Peyer's patch (tissue), 4 donors: ENCODE data around the gene MCM8. TPM values are rescaled to one million over a fixed set of nuclear protein-coding genes. Genes with fewer than 3 reads are reported as not detected.

Experiments used
- DNase-seq, 3 donors: peaks; one replicate each; pipeline ENCODE4 v3.0.0-alpha.2; 2017 to 2019
- H3K27ac ChIP-seq, 4 donors: fragments of 200-600 bp; sonication (generic); one replicate each; pipeline ENCODE4 v1.5.1; 2016 to 2019
- H3K27me3 ChIP-seq, 2 donors: fragments of 200-600 bp; sonication (generic); one replicate each; pipeline ENCODE4 v1.5.1; 2019
- H3K36me3 ChIP-seq, 3 donors: fragments of 200-600 bp; sonication (generic); one replicate each; pipeline ENCODE4 v1.5.1; 2016 to 2019
- H3K4me1 ChIP-seq, 4 donors: fragments of 200-600 bp; sonication (generic); one replicate each; pipeline ENCODE4 v1.5.1; 2016 to 2019
- H3K4me3 ChIP-seq, 4 donors: fragments of 200-600 bp; sonication (generic); 1 replicate in 3 of 4; 2 replicates in 1 of 4; pipeline ENCODE4 v1.5.1; 2016 to 2019; ENCODE audit warnings: mild to moderate bottlenecking in 1 of 4
- H3K9me3 ChIP-seq, 4 donors: fragments of 200-600 bp; sonication (generic); one replicate each; pipeline ENCODE4 v1.5.1; 2016 to 2019; ENCODE audit warnings: mild to moderate bottlenecking in 1 of 4
- CTCF ChIP-seq, 6 experiments: fragments of 450-650 bp in 4 of 6; fragments of 200-600 bp in 2 of 6; sonication (generic) in 1 of 6; IDR thresholded peaks; one replicate each; pipeline ENCODE4 v1.5.1; 2017 to 2019; ENCODE audit warnings: antibody characterized with exemption in 6 of 6, mild to moderate bottlenecking in 3 of 6, moderate library complexity in 1 of 6
- POLR2A ChIP-seq, 2 donors: fragments of 450-650 bp; IDR thresholded peaks; one replicate each; pipeline ENCODE4 v1.5.1; 2017; ENCODE audit warnings: antibody characterized with exemption in 2 of 2, mild to moderate bottlenecking in 2 of 2, moderate library complexity in 2 of 2
- total RNA-seq, 4 donors: library from RNA; depleted of rRNA; stranded (reverse); fragments of >200 nt; gene quantifications; one replicate each; pipeline ENCODE4 v1.1.0, GENCODE V29; 2016

The MCM8 gene
- total RNA-seq, 4 donors from 2014 or later: 5.8 to 25.6 (median 6.2) TPM

GRCh38 chr20:5933802-5934436, 16.5 kb upstream of the MCM8 start:
- Histone ChIP-seq H3K27ac (no peak overlapping the region), H3K27me3 (no peaks in the 10 kb centered on the region), H3K4me3 (no peak overlapping the region), H3K4me1 (no peaks in the 10 kb centered on the region), H3K9me3 (no peaks in the 10 kb centered on the region), H3K36me3 (peaks cover 0 to 16% (median 0%) of the 10 kb centered on the region in 3 donors)
- no peak for TF ChIP-seq POLR2A (IDR thresholded peaks at IDR 0.05)
- TF ChIP-seq CTCF (IDR thresholded peaks at IDR 0.05): peak in 3 of 6 experiments; percentile 13 to 24 (median 17)
- no peak for DNase-seq

GRCh38 chr20:5935384-5935783, 15.1 kb upstream of the MCM8 start:
- H3K27ac ChIP-seq: no peak overlapping the region
- H3K36me3 ChIP-seq: peaks cover 0 to 26% (median 0%) of the 10 kb centered on the region in 3 donors
- H3K4me3 ChIP-seq: no peak overlapping the region
- H3K9me3 ChIP-seq: no peaks in the 10 kb centered on the region
- H3K4me1 ChIP-seq: no peaks in the 10 kb centered on the region
- TF ChIP-seq CTCF (IDR thresholded peaks at IDR 0.05): no peak
- TF ChIP-seq POLR2A (IDR thresholded peaks at IDR 0.05): no peak
- H3K27me3 ChIP-seq: no peaks in the 10 kb centered on the region
- no peak for DNase-seq

- H3K4me3 ChIP-seq: no peak overlapping the region
- no peaks in the 10 kb centered on the region for H3K9me3 ChIP-seq
- DNase-seq: no peak
- H3K27ac ChIP-seq: no peak overlapping the region
- H3K27me3 ChIP-seq: no peaks in the 10 kb centered on the region
- H3K4me1 ChIP-seq: no peaks in the 10 kb centered on the region
- H3K36me3 ChIP-seq: peaks cover 0 to 35% (median 0%) of the 10 kb centered on the region in 3 donors
- TF ChIP-seq POLR2A (IDR thresholded peaks at IDR 0.05) (no peak), CTCF (IDR thresholded peaks at IDR 0.05) (no peak)
Observed at GRCh38 chr20:5936238-5936637, 14.2 kb upstream of the MCM8 start.

- Histone ChIP-seq H3K36me3 (peaks cover 0 to 58% (median 2%) of the 10 kb centered on the region in 3 donors), H3K27ac (no peak overlapping the region), H3K9me3 (no peaks in the 10 kb centered on the region), H3K4me3 (no peak overlapping the region), H3K4me1 (no peaks in the 10 kb centered on the region), H3K27me3 (no peaks in the 10 kb centered on the region)
- no peak for DNase-seq
- TF ChIP-seq CTCF (IDR thresholded peaks at IDR 0.05): no peak
- no peak for TF ChIP-seq POLR2A (IDR thresholded peaks at IDR 0.05)
Observed at GRCh38 chr20:5938456-5939029, 11.9 kb upstream of the MCM8 start.

GRCh38 chr20:5945963-5946362, 4.5 kb upstream of the MCM8 start:
- Histone ChIP-seq H3K36me3 (peaks cover 0 to 48% (median 2%) of the 10 kb centered on the region in 3 donors), H3K4me1 (peaks cover 0 to 6% (median 3%) of the 10 kb centered on the region in 4 donors), H3K27ac (no peak overlapping the region), H3K9me3 (no peaks in the 10 kb centered on the region), H3K4me3 (no peak overlapping the region), H3K27me3 (no peaks in the 10 kb centered on the region)
- TF ChIP-seq CTCF (IDR thresholded peaks at IDR 0.05) (no peak), POLR2A (IDR thresholded peaks at IDR 0.05) (no peak)
- no peak for DNase-seq
